Testis (tissue), 3 donors: Measurements from ENCODE around the gene RGS21. TPM values are rescaled to one million over a fixed set of nuclear protein-coding genes. Genes with fewer than 3 reads are reported as not detected.

Source experiments
- DNase-seq: peaks from one replicate; pipeline ENCODE4 v3.0.0-alpha.2; 2019
- H3K27ac ChIP-seq, 2 donors: fragments of 200-600 bp; sonication (generic); one replicate each; pipeline ENCODE4 v1.5.1; 2019
- H3K27me3 ChIP-seq: fragments of 200-600 bp; sonication (generic); one replicate; pipeline ENCODE4 v1.5.1; 2019
- H3K36me3 ChIP-seq: fragments of 200-600 bp; sonication (generic); one replicate; pipeline ENCODE4 v1.5.1; 2017; ENCODE audit warnings: low read depth; ENCODE audit errors: missing control alignments
- H3K4me1 ChIP-seq: fragments of 200-600 bp; sonication (generic); one replicate; pipeline ENCODE4 v1.5.1; 2019
- H3K4me3 ChIP-seq, 2 donors: fragments of 200-600 bp; sonication (generic); one replicate each; pipeline ENCODE4 v1.5.1; 2017 to 2019
- H3K9me3 ChIP-seq: fragments of 200-600 bp; sonication (generic); one replicate; pipeline ENCODE4 v1.5.1; 2017
- POLR2A ChIP-seq: fragments of 450-650 bp; IDR thresholded peaks from one replicate; pipeline ENCODE4 v1.6.1; 2017; ENCODE audit warnings: antibody characterized with exemption, mild to moderate bottlenecking, moderate library complexity
- WGBS, 2 donors: methylation state at CpG; one replicate each; pipeline ENCODE4 v1.1.5; 2018; 5-methylcytosine and 5-hydroxymethylcytosine counted together
- intact Hi-C: fragments of 100-400 bp; cut with DNase I; formaldehyde crosslinking; loops from one replicate; pipeline ENCODE4 v1.15.1; 2023; ENCODE audit warnings: low total_unique reads
- polyA plus RNA-seq: library from polyadenylated mRNA; stranded (reverse); fragments of 350-450 nt; fragmentation: Illumina TruSeq; extraction: RNeasy Lipid Tissue Mini Kit (QIAGEN cat#74804); gene quantifications from one replicate; pipeline ENCODE4 v1.2.3, GENCODE V29; 2014; ENCODE audit warnings: low read depth, low replicate concordance; ENCODE audit not compliant: insufficient read depth
- total RNA-seq, 2 donors: library from RNA; depleted of rRNA; stranded (reverse); fragments of >200 nt; gene quantifications; one replicate each; pipeline ENCODE4 v1.2.3, GENCODE V29; 2016
- TF ChIP-seq, protein P1 (sequence below), 3 experiments: fragments of 450-650 bp in 2 of 3; fragments of 200-600 bp in 1 of 3; sonication (generic) in 1 of 3; IDR thresholded peaks; one replicate each; pipeline ENCODE4 v1.5.1; 2016 to 2019; ENCODE audit warnings: antibody characterized with exemption in 3 of 3, mild to moderate bottlenecking in 2 of 3, moderate library complexity in 1 of 3

Gene RGS21
- total and polyA plus RNA-seq, 3 donors from 2014 or later, result not detected

DNA sequence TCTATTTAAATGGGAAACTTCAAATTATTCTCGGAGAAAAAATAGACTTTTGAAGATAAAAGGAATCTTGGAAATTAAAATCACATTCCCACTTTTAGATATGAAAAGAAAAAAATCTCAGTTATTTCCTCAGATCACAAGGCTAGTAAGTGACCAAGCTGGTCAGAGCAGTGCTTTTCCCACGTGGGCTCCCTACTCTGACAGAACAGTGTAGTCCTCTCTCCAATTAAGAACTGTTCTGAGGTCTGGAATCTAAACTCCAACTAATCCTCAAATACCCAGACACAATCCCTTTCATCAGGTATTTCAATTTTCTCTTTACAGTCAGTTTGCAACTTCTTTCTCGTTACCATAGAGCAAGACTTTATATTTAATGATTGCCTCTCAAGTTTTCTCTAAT, 50.6 kb downstream of the RGS21 start:
- intact Hi-C loops, result no loop called here

DNA sequence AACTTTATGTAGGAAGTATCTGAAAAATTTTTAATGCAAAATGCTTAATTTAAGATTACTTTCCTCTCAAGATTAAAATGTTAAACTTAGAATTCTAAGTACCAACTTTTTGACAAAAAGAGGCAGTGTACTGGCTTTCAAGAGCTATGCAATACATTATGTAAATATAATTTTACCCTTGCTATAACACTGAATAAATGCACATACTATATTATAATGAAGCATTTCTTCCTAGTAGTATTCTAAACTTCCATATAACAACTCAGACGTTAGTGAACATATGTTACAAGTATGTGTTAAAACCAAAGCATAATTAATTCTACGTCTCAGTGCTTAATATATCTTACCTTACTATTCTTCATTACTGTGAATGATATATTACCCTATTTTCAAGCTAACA, 58.5 kb downstream of the RGS21 start:
- no peak for TF ChIP-seq POLR2A
- TF ChIP-seq, protein P1, sequence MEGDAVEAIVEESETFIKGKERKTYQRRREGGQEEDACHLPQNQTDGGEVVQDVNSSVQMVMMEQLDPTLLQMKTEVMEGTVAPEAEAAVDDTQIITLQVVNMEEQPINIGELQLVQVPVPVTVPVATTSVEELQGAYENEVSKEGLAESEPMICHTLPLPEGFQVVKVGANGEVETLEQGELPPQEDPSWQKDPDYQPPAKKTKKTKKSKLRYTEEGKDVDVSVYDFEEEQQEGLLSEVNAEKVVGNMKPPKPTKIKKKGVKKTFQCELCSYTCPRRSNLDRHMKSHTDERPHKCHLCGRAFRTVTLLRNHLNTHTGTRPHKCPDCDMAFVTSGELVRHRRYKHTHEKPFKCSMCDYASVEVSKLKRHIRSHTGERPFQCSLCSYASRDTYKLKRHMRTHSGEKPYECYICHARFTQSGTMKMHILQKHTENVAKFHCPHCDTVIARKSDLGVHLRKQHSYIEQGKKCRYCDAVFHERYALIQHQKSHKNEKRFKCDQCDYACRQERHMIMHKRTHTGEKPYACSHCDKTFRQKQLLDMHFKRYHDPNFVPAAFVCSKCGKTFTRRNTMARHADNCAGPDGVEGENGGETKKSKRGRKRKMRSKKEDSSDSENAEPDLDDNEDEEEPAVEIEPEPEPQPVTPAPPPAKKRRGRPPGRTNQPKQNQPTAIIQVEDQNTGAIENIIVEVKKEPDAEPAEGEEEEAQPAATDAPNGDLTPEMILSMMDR (IDR thresholded peaks at IDR 0.05), result no peak
- WGBS, 2 donors, result 65 to 69% methylated on average over 2 of the region's 2 CpGs
- Histone ChIP-seq H3K4me1 (no peaks in the 10 kb centered on the region), H3K36me3 (no peaks in the 10 kb centered on the region), H3K27me3 (no peaks in the 10 kb centered on the region), H3K9me3 (no peaks in the 10 kb centered on the region), H3K27ac (no peak overlapping the region), H3K4me3 (no peak overlapping the region)
- no peak for DNase-seq
- intact Hi-C loops, result no loop called here

More for the DNA sequence above, 50.6 kb downstream of the RGS21 start:
- H3K27ac ChIP-seq, result no peak overlapping the region
- H3K9me3 ChIP-seq, result no peaks in the 10 kb centered on the region
- H3K36me3 ChIP-seq, result no peaks in the 10 kb centered on the region
- no peak for TF ChIP-seq POLR2A
- TF ChIP-seq, protein P1 (IDR thresholded peaks at IDR 0.05), result no peak
- H3K4me3 ChIP-seq, result no peak overlapping the region
- DNase-seq, result no peak
- WGBS, 2 donors, result 61 to 62% methylated on average over 3 of the region's 3 CpGs
- no peaks in the 10 kb centered on the region for H3K4me1 ChIP-seq
- H3K27me3 ChIP-seq, result no peaks in the 10 kb centered on the region

DNA sequence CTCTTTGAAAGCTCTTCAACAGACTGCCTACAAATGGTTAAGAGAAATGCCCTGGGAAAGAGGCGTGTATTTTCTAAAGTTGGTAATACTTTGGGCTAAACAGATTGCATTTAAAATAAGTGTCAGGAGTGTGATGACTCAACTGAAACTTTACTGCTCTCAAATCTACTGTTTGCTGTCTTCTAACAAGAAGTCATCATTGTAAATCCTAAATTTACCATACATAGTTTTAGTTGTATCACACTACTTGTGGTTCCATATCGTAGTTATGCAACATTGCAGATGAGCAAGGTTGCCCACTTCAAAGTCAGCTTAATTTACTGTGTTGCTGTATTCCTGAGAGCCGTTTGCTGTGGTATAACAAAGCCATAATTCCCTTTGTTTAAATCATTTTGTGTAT, 59.6 kb downstream of the RGS21 start:
- 81 to 89% methylated on average over 3 of the region's 3 CpGs for WGBS, 2 donors
- H3K4me3 ChIP-seq, result no peak overlapping the region
- H3K4me1 ChIP-seq, result no peaks in the 10 kb centered on the region
- no peaks in the 10 kb centered on the region for H3K27me3 ChIP-seq
- intact Hi-C loops, result no loop called here
- H3K27ac ChIP-seq, result no peak overlapping the region
- H3K36me3 ChIP-seq, result no peaks in the 10 kb centered on the region
- H3K9me3 ChIP-seq, result no peaks in the 10 kb centered on the region
- no peak for TF ChIP-seq POLR2A
- TF ChIP-seq, protein P1 (IDR thresholded peaks at IDR 0.05), result no peak
- DNase-seq, result no peak

DNA sequence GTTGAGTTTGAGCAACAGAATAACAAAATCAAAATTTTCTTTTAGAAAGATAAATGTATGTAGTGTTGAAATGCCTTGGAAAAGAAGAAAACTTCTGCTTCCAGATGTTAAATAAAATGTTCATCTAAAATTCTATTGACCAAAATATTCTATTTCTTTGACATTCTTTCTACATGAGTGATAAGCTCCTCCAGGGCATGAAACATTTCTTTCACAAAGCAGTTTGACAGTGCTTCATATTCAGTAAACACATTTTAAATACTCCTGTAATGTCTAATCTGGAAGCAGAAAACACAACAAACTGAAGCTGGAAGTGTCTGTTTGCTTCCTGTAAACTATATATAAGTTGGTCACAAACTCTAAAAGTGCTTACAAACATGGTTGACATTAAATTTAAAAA, 61.5 kb downstream of the RGS21 start:
- no peak overlapping the region for H3K4me3 ChIP-seq
- no peak overlapping the region for H3K27ac ChIP-seq
- H3K36me3 ChIP-seq, result no peaks in the 10 kb centered on the region
- H3K4me1 ChIP-seq, result no peaks in the 10 kb centered on the region
- TF ChIP-seq, protein P1 (IDR thresholded peaks at IDR 0.05), result no peak
- no peak for TF ChIP-seq POLR2A
- no peaks in the 10 kb centered on the region for H3K9me3 ChIP-seq
- intact Hi-C loops, result no loop called here
- no peaks in the 10 kb centered on the region for H3K27me3 ChIP-seq
- no peak for DNase-seq

DNA sequence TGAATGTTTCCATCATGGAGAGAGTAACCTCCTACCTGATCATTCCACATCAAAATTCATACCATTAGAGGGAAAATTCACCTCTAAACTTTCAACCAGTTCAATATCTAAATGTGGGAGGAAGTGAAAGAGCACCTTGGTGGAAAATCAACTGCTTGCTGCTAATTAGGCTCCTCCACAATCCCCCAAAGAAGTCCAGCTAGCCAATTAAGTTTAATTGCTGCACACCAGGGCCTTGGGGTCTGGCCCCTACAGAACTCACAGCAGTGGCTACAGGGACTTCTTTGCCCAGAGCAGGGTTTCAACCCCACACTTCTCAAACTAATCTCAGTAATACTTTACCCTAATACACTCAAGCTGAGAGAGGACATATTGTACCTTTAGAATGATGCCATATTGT, 62.1 kb downstream of the RGS21 start:
- no peak for DNase-seq
- Histone ChIP-seq H3K4me1 (no peaks in the 10 kb centered on the region), H3K27me3 (no peaks in the 10 kb centered on the region), H3K4me3 (no peak overlapping the region), H3K27ac (no peak overlapping the region), H3K36me3 (no peaks in the 10 kb centered on the region), H3K9me3 (no peaks in the 10 kb centered on the region)
- intact Hi-C loops, result no loop called here
- no peak for TF ChIP-seq POLR2A
- TF ChIP-seq, protein P1 (IDR thresholded peaks at IDR 0.05), result no peak
